Measurements from ENCODE around the gene MYT1. TPM values are rescaled to one million over a fixed set of nuclear protein-coding genes. Genes with fewer than 3 reads are reported as not detected.

The MYT1 gene
- polyA plus RNA-seq, 1 of the 3 experiments (the other 2 are of a cell fraction) = 0.10 TPM

GRCh38 chr20:64210656-64211369 lies 46.6 kb downstream of the MYT1 start:
- Histone ChIP-seq H3K27ac (ENCODE audit: low read depth in 2 of 2, low read length in 1 of 2) (no peak overlapping the region), H3K4me3 (ENCODE audit: low read depth in 2 of 2, low read length in 1 of 2) (no peak overlapping the region), H2AFZ (ENCODE audit: low read depth) (no peak overlapping the region), H3K79me2 (ENCODE audit: insufficient read depth) (no peaks in the 10 kb centered on the region), H4K20me1 (ENCODE audit: insufficient read depth) (no peaks in the 10 kb centered on the region), H3K9ac (no peak overlapping the region), H3K4me1 (ENCODE audit: control insufficient read depth in 1 of 2, insufficient read depth in 2 of 2, low read depth in 1 of 2, low read length in 1 of 2) (peaks cover 0 to 33% of the 10 kb centered on the region in 2 experiments; a peak in 1 of 4 replicates), H3K36me3 (replicated peaks in 1 of 2; ENCODE audit: control insufficient read depth in 1 of 2, insufficient read depth in 2 of 2, low read length in 1 of 2) (no peaks in the 10 kb centered on the region), H3K9me2 (no peaks in the 10 kb centered on the region), H3K4me2 (no peak overlapping the region), H3K27me3 (ENCODE audit: insufficient read depth) (peaks cover 11% of the 10 kb centered on the region; the same call in 1 of the 2 replicates), H3F3A (replicated peaks; ENCODE audit: insufficient read depth) (no peaks in the 10 kb centered on the region), H3K9me3 (no peaks in the 10 kb centered on the region)
- TF ChIP-seq TEAD4 (IDR thresholded peaks at IDR 0.05; ENCODE audit: borderline replicate concordance, insufficient read depth) (no peak), YY1 (IDR thresholded peaks at IDR 0.05; ENCODE audit: low read depth) (no peak), NRF1 (IDR thresholded peaks at IDR 0.05; ENCODE audit: low read depth, low read length) (no peak), TCF12 (IDR thresholded peaks at IDR 0.05) (no peak), USF1 (IDR thresholded peaks at IDR 0.05; ENCODE audit: borderline replicate concordance, low read depth) (no peak), GABPA (IDR thresholded peaks at IDR 0.05; ENCODE audit: low read depth) (no peak), FOXM1 (IDR thresholded peaks at IDR 0.05; ENCODE audit: low read depth) (no peak), POLR2AphosphoS5 (IDR thresholded peaks at IDR 0.05; ENCODE audit: low read depth, low read length) (no peak), EZH2phosphoT487 (IDR thresholded peaks at IDR 0.05; ENCODE audit: borderline replicate concordance, low read depth) (no peak), SIN3A (IDR thresholded peaks at IDR 0.05; ENCODE audit: borderline replicate concordance, low read depth, low read length) (no peak)
- TF ChIP-seq, protein P1, sequence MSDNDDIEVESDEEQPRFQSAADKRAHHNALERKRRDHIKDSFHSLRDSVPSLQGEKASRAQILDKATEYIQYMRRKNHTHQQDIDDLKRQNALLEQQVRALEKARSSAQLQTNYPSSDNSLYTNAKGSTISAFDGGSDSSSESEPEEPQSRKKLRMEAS (IDR thresholded peaks at IDR 0.05; ENCODE audit: low read depth) = no peak
- TF ChIP-seq, protein P2, sequence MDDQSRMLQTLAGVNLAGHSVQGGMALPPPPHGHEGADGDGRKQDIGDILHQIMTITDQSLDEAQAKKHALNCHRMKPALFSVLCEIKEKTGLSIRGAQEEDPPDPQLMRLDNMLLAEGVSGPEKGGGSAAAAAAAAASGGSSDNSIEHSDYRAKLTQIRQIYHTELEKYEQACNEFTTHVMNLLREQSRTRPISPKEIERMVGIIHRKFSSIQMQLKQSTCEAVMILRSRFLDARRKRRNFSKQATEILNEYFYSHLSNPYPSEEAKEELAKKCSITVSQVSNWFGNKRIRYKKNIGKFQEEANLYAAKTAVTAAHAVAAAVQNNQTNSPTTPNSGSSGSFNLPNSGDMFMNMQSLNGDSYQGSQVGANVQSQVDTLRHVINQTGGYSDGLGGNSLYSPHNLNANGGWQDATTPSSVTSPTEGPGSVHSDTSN (IDR thresholded peaks at IDR 0.05) = no peak
- WGBS (ENCODE audit: low lambda C conversion rate) = 35% methylated on average over 9 of the region's 15 CpGs
- ChIA-PET POLR2A (no interaction called here), CTCF (no interaction called here)
- no peak for DNase-seq

- no peak overlapping the region for H3K4me2 ChIP-seq
- no peak overlapping the region; a peak in 1 of 4 replicates for H3K27ac ChIP-seq (ENCODE audit: low read depth in 2 of 2, low read length in 1 of 2)
- H3K79me2 ChIP-seq (ENCODE audit: insufficient read depth) = no peaks in the 10 kb centered on the region
- TF ChIP-seq USF1 (IDR thresholded peaks at IDR 0.05; ENCODE audit: borderline replicate concordance, low read depth) (no peak), FOXM1 (IDR thresholded peaks at IDR 0.05; ENCODE audit: low read depth) (no peak), CTCF (IDR thresholded peaks at IDR 0.05) (no peak), TEAD4 (IDR thresholded peaks at IDR 0.05; ENCODE audit: borderline replicate concordance, insufficient read depth) (no peak), TCF12 (IDR thresholded peaks at IDR 0.05) (no peak), POLR2AphosphoS5 (IDR thresholded peaks at IDR 0.05; ENCODE audit: low read depth, low read length) (no peak), EZH2phosphoT487 (IDR thresholded peaks at IDR 0.05; ENCODE audit: borderline replicate concordance, low read depth) (no peak), JUND (IDR thresholded peaks at IDR 0.05) (no peak), RXRA (IDR thresholded peaks at IDR 0.05; ENCODE audit: borderline replicate concordance, low read depth) (no peak), NRF1 (IDR thresholded peaks at IDR 0.05; ENCODE audit: low read depth, low read length) (no peak), RCOR1 (IDR thresholded peaks at IDR 0.05; ENCODE audit: low read length) (no peak), SMC3 (IDR thresholded peaks at IDR 0.05; ENCODE audit: low read depth, low read length) (no peak), SIN3A (IDR thresholded peaks at IDR 0.05; ENCODE audit: borderline replicate concordance, low read depth, low read length) (no peak)
- H3F3A ChIP-seq (replicated peaks; ENCODE audit: insufficient read depth) = no peaks in the 10 kb centered on the region
- no peak overlapping the region for H2AFZ ChIP-seq (ENCODE audit: low read depth)
- no peaks in the 10 kb centered on the region for H3K36me3 ChIP-seq (replicated peaks in 1 of 2; ENCODE audit: control insufficient read depth in 1 of 2, insufficient read depth in 2 of 2, low read length in 1 of 2)
- no peak overlapping the region for H3K9ac ChIP-seq
- no peak overlapping the region for H3K4me3 ChIP-seq (ENCODE audit: low read depth in 2 of 2, low read length in 1 of 2)
- peaks cover 11% of the 10 kb centered on the region; the same call in 1 of the 2 replicates for H3K27me3 ChIP-seq (ENCODE audit: insufficient read depth)
- 38% methylated on average over 4 of the region's 21 CpGs for WGBS (ENCODE audit: low lambda C conversion rate)
- POLR2A ChIA-PET = no interaction called here
- H4K20me1 ChIP-seq (ENCODE audit: insufficient read depth) = no peaks in the 10 kb centered on the region
- peaks cover 0 to 41% of the 10 kb centered on the region in 2 experiments; a peak in 1 of 4 replicates for H3K4me1 ChIP-seq (ENCODE audit: control insufficient read depth in 1 of 2, insufficient read depth in 2 of 2, low read depth in 1 of 2, low read length in 1 of 2)
- no peaks in the 10 kb centered on the region for H3K9me2 ChIP-seq
- no peak for DNase-seq
- CTCF ChIA-PET = interaction anchor here (0.9 kb wide), 1 partner anchor 129 kb away, joined by 4 read pairs; no protein-coding TSS in a partner anchor
- H3K9me3 ChIP-seq = no peaks in the 10 kb centered on the region
Observed at GRCh38 chr20:64211874-64212658, 47.8 kb downstream of the MYT1 start.
